Right kidney (tissue), 1 donor: ENCODE measurements around the gene CXCL14.
A peak's percentile ranks its signal among the peaks of the same experiment; 100 is the strongest.
"Not testable (repeated sequence)": the region's sequence is repeated elsewhere in the genome, so short reads cannot be mapped to it uniquely, and the experiment has no call there.

Source experiments
- DNase-seq: peaks from one replicate; pipeline ENCODE4 v3.0.0-alpha.2; 2016

The CXCL14 gene

DNA sequence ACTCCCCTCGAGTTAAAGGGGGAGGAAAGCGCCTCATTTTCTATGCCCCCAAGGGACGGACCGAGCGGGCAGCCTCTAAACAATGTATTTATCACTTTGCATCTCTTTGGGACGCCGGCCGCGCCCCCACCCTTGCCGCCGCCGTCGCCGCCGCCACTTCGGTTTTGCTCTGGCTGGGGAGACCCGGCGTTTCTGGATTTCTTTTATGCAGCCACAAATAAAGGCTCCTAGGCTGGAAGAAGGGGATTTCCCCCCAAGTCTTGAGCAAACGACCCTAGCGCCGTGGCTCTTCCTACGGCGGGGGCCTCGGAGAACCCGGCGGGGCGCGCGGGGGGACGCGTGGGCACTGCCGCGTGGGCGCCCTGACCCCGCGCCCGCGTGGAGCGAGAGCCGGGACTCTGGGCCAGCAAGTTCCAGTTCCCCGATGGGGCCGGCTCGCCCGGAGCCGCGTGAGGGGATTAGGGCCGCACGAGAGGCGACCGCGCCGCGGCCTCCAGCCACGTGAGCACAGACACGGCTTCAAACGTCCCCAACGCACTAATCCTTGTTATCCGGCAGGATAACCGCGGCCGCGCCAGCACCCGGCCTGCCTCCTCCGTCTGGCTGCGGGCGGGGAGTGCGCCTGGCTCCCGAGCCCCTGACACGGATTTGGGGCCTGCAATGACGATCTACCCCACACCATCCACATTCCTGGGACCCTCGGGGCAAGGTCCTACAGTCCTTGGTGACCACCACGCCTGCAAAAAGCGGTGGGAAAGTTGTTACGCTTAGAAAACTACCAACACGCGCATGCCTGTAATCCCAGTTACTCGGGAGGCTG lies 35.1 kb downstream of the CXCL14 start:
- peak; percentile 67 for DNase-seq

DNA sequence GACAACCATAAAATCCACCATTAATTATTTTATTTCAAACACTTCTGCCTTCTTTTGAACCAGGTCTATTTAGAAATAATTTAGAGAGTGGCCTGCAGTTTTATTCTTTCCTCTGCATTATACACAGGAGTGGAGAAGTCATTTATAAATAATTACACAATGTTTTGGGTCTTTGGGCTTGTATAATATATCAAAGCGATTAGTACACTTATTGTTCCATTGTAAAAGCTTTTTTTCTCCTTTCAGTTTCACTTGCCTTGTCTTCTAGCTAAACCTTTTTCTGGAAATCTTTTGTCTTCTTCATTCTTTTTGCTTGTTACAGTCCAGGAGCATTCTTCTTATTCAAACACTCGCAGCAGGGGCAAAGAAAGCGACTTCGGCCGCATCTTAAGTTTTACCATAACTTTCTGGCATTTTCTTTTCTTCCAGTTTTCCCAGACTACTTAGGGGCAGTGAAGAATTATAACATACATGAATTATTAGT lies 35.7 kb downstream of the CXCL14 start:
- DNase-seq, result no peak

DNA sequence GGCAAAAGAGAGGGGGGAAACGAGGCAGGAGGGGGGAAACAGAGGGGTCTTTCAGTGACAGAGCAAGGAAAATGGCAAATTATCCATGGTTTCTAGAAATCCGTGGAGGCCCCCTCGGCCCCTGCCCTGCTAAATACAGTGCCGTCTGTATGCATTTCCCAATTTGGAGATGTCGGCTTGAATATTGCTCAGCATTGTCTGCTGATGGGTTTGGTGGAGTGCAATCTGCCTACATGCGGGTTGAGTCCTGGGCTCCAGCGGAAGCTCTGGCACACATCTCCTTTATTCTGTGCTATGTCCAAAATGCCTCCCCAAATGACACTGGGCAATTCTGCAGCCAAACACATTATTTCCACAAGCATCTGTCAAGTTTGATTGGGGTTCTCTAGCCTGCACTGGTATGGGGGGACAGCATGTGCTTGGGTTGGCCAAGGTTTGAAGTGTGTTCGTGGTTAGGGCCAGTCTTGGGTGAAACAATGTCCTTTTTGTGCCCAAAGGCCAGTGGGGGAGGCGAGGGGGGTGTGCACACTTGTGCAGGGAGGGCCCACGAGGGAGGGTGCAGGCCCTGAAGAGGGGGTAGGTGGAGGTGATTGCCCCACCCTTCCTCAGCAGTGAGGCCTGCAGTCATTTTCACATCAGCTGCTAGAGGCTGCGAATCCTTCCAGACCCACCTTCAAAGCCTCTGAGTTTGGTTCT lies 36.8 kb downstream of the CXCL14 start:
- DNase-seq, result no peak

DNA sequence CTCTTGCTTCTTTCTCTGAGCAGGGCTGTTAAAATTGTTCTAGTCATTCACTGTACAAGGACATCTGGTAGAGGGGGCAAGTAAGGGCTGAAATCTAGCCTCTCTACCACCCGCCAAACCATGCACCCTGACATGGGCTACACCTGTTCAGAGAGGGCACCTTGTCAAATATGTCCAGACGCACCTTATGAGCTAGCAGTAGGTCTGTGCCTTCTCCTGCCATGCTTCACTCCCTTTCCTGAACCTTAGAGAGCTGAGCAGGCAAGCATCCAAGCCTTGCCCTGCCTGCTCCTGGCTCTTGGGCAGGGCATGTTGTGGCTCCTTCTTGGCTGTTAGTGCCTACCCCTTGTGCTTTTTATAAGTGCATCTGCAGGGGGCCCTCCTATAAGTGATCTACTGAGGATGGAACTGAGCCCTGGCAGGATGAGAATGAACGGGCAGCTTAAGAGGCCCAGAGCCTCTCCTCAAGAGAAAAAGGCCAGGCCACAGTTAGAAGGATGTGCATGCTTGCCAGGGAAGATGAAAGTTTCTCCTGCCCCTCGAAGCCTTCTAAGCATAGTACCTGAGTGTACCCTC lies 39.3 kb downstream of the CXCL14 start:
- no peak for DNase-seq

DNA sequence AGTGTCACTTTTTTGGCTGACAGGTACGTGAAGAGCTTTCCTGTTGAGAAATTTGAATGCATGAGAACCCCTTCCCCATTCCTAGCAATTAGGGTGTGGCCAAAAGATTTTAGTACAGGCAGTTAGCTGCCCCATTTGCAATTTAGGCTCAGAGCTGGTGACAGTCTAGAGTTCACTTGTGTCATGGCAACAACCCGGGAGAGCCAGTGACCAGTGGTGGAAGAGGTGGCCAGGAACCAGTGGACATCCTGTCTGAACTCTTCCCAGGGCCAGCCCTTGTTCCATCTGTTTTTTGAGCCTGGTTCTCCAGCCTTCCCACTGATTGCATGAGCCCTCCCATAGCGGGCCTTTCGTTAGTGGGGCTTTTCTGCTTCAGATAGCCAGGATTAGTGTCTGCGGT lies 40.5 kb downstream of the CXCL14 start:
- DNase-seq, result no peak

DNA sequence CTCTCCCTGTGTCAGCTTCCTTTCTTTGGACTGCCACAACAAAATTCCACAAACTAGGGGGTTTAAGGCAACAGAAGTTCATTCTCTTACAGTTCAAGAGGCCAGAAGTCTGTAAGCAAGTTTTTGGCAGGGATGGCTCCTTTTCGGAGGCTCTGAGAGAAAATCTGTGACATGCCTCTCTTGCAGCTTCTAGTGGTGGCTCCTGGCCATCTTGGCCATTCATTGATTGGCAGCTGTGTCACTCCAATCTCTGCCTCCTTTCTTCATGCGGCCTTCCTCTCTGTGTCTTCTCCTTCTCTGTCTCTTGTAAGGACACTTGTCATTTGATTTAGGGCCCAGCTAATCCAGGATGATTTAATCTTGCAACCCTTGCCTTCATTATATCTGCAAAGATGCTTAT lies 41.0 kb downstream of the CXCL14 start:
- no peak for DNase-seq

DNA sequence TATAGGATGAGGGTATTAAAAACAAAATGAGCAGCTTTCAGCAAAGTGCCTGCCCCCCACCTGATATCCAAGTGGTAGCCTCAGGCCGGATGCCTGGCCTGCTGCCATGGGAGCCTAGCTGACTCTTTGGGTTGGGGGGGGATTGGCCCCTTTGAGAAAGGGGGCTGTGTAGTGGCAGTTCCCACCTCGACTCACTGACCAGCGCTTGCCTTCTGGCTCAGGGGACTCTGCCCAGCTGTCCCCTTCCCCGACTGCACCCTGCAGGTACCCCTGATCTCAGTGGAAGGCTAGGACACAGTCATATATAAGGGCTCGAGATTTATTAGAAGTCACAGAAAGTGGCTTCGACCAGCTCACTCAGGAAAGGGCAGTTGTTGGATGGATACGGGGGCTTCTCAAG lies 41.5 kb downstream of the CXCL14 start:
- no peak for DNase-seq

DNA sequence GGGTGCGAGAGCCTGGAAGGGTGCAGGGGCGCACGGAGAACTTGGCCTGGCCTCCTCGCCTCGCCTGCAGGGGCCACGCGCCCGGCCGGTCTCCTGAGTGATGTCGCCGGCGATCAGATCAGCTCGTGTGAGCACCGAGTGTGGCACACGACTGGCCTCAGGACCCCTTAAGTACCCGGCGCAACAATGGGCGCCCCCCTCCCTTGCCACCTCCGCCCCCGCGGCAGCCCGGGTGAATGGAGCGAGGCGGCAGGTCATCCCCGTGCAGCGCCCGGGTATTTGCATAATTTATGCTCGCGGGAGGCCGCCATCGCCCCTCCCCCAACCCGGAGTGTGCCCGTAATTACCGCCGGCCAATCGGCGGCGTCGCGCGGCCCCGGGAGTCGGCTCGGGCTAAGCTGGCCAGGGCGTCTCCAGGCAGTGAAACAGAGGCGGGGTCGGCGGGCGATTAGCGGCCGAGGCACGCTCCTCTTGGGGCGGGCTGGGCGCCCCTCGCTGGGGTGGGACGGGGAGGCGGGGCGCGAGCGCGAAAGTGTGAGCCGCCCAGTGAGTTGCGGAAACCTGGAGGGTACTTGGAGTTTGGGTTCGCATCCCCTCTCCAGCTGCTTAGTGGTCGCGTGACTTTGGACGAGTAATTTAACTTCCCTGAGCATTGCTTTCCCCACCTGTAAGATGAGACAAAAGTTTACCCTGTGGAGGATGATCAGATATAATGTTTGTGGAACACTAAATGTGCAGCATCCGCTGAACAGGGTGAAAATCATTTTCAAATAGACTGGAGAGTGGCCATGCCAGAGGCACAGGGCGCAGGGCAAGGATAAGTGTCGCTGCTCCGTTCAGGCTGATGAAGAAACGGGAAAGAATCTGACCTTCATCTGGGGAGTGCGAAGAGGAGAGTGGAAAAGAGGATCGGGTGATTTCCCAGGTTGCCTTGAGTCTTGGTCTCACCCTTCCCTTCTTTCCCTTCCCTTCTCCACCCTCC lies 42.7 kb downstream of the CXCL14 start, which contains the start of gene NEUROG1:
NEUROG1 (minus strand) TSS at position 145 of the 982 bp plus-strand sequence. CDS start 274 bp downstream, outside the sequence.
- DNase-seq, result peak; percentile 45

DNA sequence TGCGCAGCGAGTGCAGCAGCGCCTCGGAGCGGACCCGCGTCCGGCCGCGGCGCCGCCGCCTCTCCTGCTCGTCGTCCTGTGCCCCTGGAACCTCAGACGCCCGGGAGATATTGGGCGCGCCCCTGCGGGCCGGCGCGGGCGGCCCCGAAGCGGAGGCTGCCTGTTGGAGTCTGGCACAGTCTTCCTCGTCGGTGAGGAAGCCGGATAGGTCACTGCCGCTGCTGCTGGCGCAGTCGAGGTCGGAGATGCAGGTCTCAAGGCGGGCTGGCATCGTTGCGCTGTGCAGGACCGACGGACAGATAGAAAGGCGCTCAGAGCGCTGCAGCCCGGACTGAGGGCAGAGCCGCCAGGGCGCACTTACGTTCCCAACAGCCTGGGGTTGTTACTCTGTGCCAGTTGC lies 43.4 kb downstream of the CXCL14 start:
- peak; percentile 71 for DNase-seq

DNA sequence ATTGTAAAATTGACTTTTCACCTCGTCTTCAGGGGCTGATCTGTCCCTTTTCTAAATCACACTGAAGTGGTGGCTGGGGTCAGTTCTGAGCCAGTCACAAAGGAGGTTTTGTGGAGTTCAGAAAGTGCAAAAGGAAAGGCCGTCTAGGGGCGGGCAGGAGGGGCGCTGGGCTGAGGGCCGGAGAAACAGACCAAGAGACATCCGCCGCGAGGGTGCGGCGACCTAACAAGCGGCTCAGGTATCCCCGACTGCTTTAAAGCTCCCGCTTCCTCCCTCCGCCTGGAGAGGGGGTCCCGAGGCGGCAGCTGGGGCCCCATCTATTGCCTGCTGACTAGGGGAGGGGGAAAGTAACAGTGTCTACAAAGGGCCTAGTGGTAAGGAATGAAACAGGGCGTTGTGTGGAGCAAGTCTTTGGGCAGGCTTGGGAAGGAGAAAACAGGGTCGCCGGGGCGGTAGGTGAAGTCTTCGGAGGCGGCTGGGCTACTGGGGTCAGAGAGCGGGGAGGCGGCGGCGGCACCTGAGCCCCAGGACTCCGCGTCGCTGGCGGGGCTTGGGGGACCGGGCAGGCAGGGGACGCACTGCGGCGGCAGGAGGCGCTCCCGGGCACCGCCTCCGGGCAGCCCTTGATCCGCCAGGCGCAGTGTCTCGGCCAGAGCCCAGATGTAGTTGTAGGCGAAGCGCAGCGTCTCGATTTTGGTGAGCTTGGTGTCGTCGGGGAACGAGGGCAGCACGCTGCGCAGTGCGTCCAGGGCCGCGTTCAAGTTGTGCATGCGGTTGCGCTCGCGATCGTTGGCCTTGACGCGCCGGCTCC lies 44.0 kb downstream of the CXCL14 start:
- DNase-seq, result peak; percentile 37

DNA sequence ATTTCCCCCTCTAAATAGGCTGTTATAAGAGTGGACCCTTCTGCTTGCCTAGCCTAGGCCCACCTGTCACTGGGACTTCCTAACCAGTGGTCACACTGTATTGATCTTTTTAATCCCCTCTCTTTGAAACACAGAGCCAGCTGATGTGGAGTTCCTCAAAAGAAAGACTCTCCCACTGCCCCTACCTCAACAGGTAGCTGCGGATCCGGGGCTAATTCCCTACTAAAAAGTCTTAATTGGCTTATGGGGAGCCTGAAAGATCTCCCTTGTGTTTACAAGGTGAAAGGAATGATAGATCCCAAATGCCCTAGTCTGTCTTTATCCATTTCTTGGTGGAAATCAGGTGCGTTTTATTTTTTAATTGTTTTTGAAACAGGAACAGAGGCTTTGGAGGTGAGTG lies 45.0 kb downstream of the CXCL14 start:
- DNase-seq, result no peak

DNA sequence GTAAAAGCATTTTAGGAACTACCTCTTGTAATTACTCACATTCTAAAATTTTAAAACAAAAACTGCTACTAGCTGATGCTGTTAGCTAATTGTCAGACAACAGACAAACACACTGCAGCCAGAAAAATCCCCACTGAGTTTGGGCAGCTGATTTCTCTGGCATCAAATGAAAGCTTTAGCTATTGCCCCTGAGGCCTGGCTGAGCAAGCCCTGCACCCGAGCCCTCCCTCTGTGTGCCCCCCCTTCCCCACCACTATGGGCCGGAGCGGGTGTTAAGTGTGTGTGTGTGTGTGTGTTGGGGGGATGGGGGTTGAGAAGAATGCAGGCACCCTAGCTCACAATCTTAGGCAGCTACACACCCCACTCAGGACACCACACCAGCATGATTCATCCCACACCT lies 45.5 kb downstream of the CXCL14 start:
- no peak for DNase-seq

DNA sequence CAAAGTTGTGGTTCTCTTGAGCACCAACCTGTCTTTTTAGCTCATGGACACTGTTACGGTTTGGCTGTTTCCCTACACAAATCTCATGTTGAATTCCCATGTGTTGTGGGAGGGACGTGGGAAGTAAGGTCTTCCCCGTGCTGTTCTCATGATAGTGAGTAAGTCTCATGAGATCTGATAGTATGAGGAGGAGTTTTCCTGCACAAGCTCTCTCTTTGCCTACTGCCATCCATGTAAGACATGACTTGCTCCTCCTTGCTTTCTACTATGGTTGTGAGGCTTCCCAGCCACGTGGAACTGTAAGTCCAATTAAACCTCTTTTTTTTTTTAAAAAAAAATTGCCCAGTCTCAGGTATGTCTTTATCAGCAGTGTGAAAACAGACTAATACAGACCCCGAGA lies 49.2 kb downstream of the CXCL14 start:
- DNase-seq, result not testable (repeated sequence)

DNA sequence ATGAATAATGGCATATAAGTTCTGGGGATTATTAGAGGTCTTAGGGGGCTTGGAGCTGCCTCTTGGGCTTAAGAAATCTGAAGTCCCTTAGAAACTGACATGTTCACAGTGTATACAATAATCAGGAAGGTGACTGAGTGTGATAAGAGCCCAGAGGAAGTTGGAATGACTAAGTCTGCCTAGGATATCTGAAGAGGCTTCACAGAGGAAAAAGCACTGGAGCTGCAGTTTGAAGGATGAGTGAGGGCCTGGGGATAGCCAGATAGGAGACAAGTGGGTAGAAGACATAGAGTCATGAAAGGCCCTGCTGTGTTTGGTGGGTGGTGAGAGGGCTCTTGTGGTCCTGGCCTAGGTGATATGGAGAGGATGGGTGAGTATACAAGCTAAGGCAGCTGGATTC lies 51.9 kb downstream of the CXCL14 start:
- no peak for DNase-seq

DNA sequence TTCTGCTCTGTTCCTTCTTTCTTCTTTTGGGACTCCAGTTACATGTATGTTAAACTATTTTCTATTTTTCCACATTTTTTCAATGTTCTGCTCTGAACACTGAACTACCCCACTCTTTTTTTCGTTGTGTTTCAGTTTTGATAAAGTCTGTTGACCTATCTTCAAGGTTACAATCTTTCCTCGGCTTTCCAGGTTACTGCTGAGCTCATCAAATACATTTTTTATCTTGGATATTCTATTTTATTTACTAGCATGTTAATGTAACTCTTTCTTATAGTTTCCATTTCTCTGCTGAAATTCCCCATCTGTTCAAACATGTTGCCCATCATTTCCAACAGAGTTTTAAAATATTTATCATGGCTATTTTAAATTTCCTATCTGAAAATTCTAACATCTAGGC lies 56.8 kb downstream of the CXCL14 start:
- no peak for DNase-seq
